ENCODE measurements around the gene ASAP2. TPM values are rescaled to one million over a fixed set of nuclear protein-coding genes. Genes with fewer than 3 reads are reported as not detected.

The ASAP2 gene
- polyA plus RNA-seq, 3 donors: 0.08 to 1.1 (median 0.20) TPM

DNA sequence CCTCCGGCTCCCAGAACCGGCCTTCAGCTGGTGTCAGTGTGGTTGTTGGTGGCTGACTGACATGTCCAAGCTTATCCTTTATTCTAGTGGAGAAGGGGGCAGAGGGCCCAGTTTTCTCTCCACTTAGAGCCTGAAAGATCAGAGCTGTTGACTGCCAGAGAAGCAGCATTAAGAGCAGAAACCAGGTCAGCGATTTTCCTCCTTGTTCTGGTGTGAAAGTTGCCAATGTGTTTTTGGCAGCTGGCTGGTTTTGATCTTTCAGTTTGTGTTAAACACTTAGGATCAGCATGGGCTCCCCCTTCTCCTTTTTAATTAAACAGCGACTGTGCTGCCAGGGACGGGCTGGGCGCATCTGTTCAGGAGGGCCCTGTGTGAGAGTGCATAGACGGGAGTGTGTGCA, 100.9 kb downstream of the ASAP2 start:
- H3K79me2 ChIP-seq (ENCODE audit: insufficient read depth, low read length): no peaks in the 10 kb centered on the region
- no peak overlapping the region for H2AFZ ChIP-seq (ENCODE audit: insufficient read depth, low read depth, low read length, poor library complexity, severe bottlenecking)
- Mint-ChIP-seq H3K4me3 (no peak overlapping the region), H3K27ac (no peak overlapping the region), H3K4me1 (peaks cover 6% of the 10 kb centered on the region), H3K27me3 (ENCODE audit: low read depth in 3 of 3) (peaks cover 0 to 4% (median 0%) of the 10 kb centered on the region in 3 donors), H3K9me3 (no peaks in the 10 kb centered on the region), H3K36me3 (no peaks in the 10 kb centered on the region)
- no peaks in the 10 kb centered on the region for H4K20me1 ChIP-seq (ENCODE audit: insufficient read depth, low read length)
- TF ChIP-seq, protein P1, sequence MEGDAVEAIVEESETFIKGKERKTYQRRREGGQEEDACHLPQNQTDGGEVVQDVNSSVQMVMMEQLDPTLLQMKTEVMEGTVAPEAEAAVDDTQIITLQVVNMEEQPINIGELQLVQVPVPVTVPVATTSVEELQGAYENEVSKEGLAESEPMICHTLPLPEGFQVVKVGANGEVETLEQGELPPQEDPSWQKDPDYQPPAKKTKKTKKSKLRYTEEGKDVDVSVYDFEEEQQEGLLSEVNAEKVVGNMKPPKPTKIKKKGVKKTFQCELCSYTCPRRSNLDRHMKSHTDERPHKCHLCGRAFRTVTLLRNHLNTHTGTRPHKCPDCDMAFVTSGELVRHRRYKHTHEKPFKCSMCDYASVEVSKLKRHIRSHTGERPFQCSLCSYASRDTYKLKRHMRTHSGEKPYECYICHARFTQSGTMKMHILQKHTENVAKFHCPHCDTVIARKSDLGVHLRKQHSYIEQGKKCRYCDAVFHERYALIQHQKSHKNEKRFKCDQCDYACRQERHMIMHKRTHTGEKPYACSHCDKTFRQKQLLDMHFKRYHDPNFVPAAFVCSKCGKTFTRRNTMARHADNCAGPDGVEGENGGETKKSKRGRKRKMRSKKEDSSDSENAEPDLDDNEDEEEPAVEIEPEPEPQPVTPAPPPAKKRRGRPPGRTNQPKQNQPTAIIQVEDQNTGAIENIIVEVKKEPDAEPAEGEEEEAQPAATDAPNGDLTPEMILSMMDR (IDR thresholded peaks at IDR 0.05): no peak
- intact Hi-C loops (cut with micrococcal nuclease): no loop called here
- no peak for DNase-seq
- H3K4me3 ChIP-seq (replicated peaks in 1 of 3; ENCODE audit: low read depth in 2 of 3, low read length in 3 of 3): no peak overlapping the region
- no peak overlapping the region for H3K27ac ChIP-seq (ENCODE audit: low read depth in 1 of 2, low read length in 2 of 2)
- no peaks in the 10 kb centered on the region for H3K36me3 ChIP-seq (replicated peaks in 1 of 2; ENCODE audit: control insufficient read depth in 1 of 2, insufficient read depth in 2 of 2, low read length in 2 of 2)
- H3K9ac ChIP-seq (ENCODE audit: insufficient read depth, low read length, poor library complexity, severe bottlenecking): no peak overlapping the region
- 86% methylated on average over 1 of the region's 7 CpGs for WGBS (ENCODE audit: insufficient coverage)
- H3K4me2 ChIP-seq (replicated peaks; ENCODE audit: extremely low read depth, low read length, poor library complexity, severe bottlenecking): no peak overlapping the region
- H3K9me3 ChIP-seq (replicated peaks in 1 of 2; ENCODE audit: control insufficient read depth in 1 of 2, insufficient read depth in 1 of 2, low read length in 2 of 2): no peaks in the 10 kb centered on the region
- no peaks in the 10 kb centered on the region for H3K4me1 ChIP-seq (ENCODE audit: control insufficient read depth in 1 of 2, insufficient read depth in 2 of 2, low read length in 2 of 2)
- H3K27me3 ChIP-seq (ENCODE audit: control insufficient read depth in 2 of 2, insufficient read depth in 2 of 2, low read length in 2 of 2): no peaks in the 10 kb centered on the region

DNA sequence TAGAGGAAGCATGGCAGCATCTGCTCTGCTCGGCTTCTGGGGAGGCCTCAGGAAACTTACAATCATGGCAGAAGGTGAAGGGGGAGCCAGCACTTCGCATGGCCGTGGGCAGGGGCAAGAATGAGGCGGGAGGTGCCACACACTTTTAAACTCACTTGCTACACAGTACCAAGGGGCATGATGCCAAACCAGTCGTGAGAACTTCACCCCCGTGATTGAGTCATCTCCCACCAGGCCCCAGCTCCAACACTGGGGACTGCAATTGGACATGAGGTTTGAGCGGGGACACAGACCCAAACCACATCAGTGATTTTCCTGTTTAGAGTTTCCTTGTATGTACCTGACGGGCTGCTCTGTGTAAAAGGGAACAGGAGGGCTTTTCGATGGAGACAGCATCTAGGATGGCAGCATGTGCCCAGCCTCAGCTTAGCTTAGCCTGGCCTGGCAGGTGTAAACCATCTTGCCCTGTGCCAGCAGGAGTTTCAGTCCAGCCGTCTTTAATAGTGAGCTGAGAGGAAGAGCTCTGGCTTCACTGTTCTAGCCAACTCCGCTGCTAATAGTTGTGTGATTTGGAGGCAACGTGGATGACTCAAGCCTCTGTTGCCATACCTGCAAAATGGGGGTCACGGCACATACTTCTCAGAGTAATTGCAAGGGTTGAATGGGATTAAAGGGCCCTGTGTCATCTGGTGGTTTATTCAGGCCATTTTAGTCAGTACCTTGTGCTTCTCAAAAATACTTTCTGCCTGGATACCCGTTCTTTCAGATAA, 101.8 kb downstream of the ASAP2 start:
- H3K4me3 ChIP-seq (replicated peaks in 1 of 3; ENCODE audit: low read depth in 2 of 3, low read length in 3 of 3): no peak overlapping the region
- Mint-ChIP-seq H3K4me3 (no peak overlapping the region), H3K36me3 (no peaks in the 10 kb centered on the region), H3K27me3 (ENCODE audit: low read depth in 3 of 3) (peaks cover 0 to 2% (median 0%) of the 10 kb centered on the region in 3 donors), H3K4me1 (peaks cover 6% of the 10 kb centered on the region), H3K9me3 (no peaks in the 10 kb centered on the region), H3K27ac (no peak overlapping the region)
- H3K4me2 ChIP-seq (replicated peaks; ENCODE audit: extremely low read depth, low read length, poor library complexity, severe bottlenecking): no peak overlapping the region
- no peaks in the 10 kb centered on the region for H3K9me3 ChIP-seq (replicated peaks in 1 of 2; ENCODE audit: control insufficient read depth in 1 of 2, insufficient read depth in 1 of 2, low read length in 2 of 2)
- H4K20me1 ChIP-seq (ENCODE audit: insufficient read depth, low read length): no peaks in the 10 kb centered on the region
- no peak overlapping the region for H3K27ac ChIP-seq (ENCODE audit: low read depth in 1 of 2, low read length in 2 of 2)
- WGBS (ENCODE audit: insufficient coverage): 93% methylated on average over 7 of the region's 14 CpGs
- H3K79me2 ChIP-seq (ENCODE audit: insufficient read depth, low read length): no peaks in the 10 kb centered on the region
- no peaks in the 10 kb centered on the region for H3K36me3 ChIP-seq (replicated peaks in 1 of 2; ENCODE audit: control insufficient read depth in 1 of 2, insufficient read depth in 2 of 2, low read length in 2 of 2)
- no peak for DNase-seq
- H3K4me1 ChIP-seq (ENCODE audit: control insufficient read depth in 1 of 2, insufficient read depth in 2 of 2, low read length in 2 of 2): no peaks in the 10 kb centered on the region
- H2AFZ ChIP-seq (ENCODE audit: insufficient read depth, low read depth, low read length, poor library complexity, severe bottlenecking): no peak overlapping the region
- no peaks in the 10 kb centered on the region for H3K27me3 ChIP-seq (ENCODE audit: control insufficient read depth in 2 of 2, insufficient read depth in 2 of 2, low read length in 2 of 2)
- TF ChIP-seq, protein P1 (IDR thresholded peaks at IDR 0.05): no peak
- H3K9ac ChIP-seq (ENCODE audit: insufficient read depth, low read length, poor library complexity, severe bottlenecking): no peak overlapping the region
- intact Hi-C loops (cut with micrococcal nuclease): no loop called here

Data from CD14-positive monocyte (primary cell).